Suprapubic skin (tissue), 4 donors: ENCODE results near the gene PIP5K1B. TPM values are rescaled to one million over a fixed set of nuclear protein-coding genes. Genes with fewer than 3 reads are reported as not detected.

ENCODE experiments used
- DNase-seq, 2 donors: peaks; one replicate each; pipeline ENCODE4 v3.0.0-alpha.2; 2019; ENCODE audit warnings: low spot score in 2 of 2
- H3K27ac ChIP-seq: fragments of 200-600 bp; sonication (generic); one replicate; pipeline ENCODE4 v1.5.1; 2019
- H3K27me3 ChIP-seq: fragments of 200-600 bp; sonication (generic); one replicate; pipeline ENCODE4 v1.5.1; 2019
- H3K36me3 ChIP-seq: fragments of 200-600 bp; sonication (generic); one replicate; pipeline ENCODE4 v1.5.1; 2019
- H3K4me1 ChIP-seq: fragments of 200-600 bp; sonication (generic); one replicate; pipeline ENCODE4 v1.5.1; 2019
- H3K4me3 ChIP-seq: fragments of 200-600 bp; sonication (generic); one replicate; pipeline ENCODE4 v1.5.1; 2019; ENCODE audit warnings: mild to moderate bottlenecking
- H3K9me3 ChIP-seq: fragments of 200-600 bp; sonication (generic); one replicate; pipeline ENCODE4 v1.5.1; 2019
- CTCF ChIP-seq, 2 donors: fragments of 200-600 bp in 1 of 2; fragments of 450-650 bp in 1 of 2; sonication (generic) in 1 of 2; IDR thresholded peaks; one replicate each; pipeline ENCODE4 v1.5.1; 2016 to 2019; ENCODE audit warnings: antibody characterized with exemption in 2 of 2, mild to moderate bottlenecking in 1 of 2, moderate library complexity in 1 of 2
- EP300 ChIP-seq: sonication (generic); formaldehyde crosslinking; IDR thresholded peaks from one replicate; pipeline ENCODE4 v1.6.1; 2017; ENCODE audit warnings: antibody characterized with exemption
- POLR2A ChIP-seq, 2 donors: fragments of 450-650 bp; IDR thresholded peaks; one replicate each; pipeline ENCODE4 v1.6.1; 2017; ENCODE audit warnings: antibody characterized with exemption in 2 of 2, mild to moderate bottlenecking in 2 of 2, moderate library complexity in 2 of 2
- POLR2AphosphoS5 ChIP-seq, 3 donors: sonication (generic); formaldehyde crosslinking; IDR thresholded peaks; one replicate each; pipeline ENCODE4 v1.6.1; 2017; ENCODE audit warnings: antibody characterized with exemption in 3 of 3
- WGBS: methylation state at CpG from one replicate; pipeline ENCODE4 v1.1.5; 2018; 5-methylcytosine and 5-hydroxymethylcytosine counted together
- total RNA-seq, 4 donors: library from RNA; depleted of rRNA; stranded (reverse); fragments of >200 nt; gene quantifications; one replicate each; pipeline ENCODE4 v1.1.0, GENCODE V29; 2016

The PIP5K1B gene
- total RNA-seq, 4 donors from 2014 or later: 1.7 to 7.8 (median 3.4) TPM

GRCh38 chr9:68738358-68738757 lies 33.3 kb downstream of the PIP5K1B start:
- H3K27ac ChIP-seq: no peak overlapping the region
- H3K36me3 ChIP-seq: no peaks in the 10 kb centered on the region
- H3K9me3 ChIP-seq: no peaks in the 10 kb centered on the region
- H3K4me1 ChIP-seq: no peaks in the 10 kb centered on the region
- H3K27me3 ChIP-seq: no peaks in the 10 kb centered on the region
- 88% methylated on average over 3 of the region's 3 CpGs for WGBS
- H3K4me3 ChIP-seq: no peak overlapping the region
- TF ChIP-seq POLR2AphosphoS5 (IDR thresholded peaks at IDR 0.05) (no peak), POLR2A (IDR thresholded peaks at IDR 0.05) (no peak), EP300 (no peak), CTCF (IDR thresholded peaks at IDR 0.05) (no peak)
- DNase-seq: no peak

DNA sequence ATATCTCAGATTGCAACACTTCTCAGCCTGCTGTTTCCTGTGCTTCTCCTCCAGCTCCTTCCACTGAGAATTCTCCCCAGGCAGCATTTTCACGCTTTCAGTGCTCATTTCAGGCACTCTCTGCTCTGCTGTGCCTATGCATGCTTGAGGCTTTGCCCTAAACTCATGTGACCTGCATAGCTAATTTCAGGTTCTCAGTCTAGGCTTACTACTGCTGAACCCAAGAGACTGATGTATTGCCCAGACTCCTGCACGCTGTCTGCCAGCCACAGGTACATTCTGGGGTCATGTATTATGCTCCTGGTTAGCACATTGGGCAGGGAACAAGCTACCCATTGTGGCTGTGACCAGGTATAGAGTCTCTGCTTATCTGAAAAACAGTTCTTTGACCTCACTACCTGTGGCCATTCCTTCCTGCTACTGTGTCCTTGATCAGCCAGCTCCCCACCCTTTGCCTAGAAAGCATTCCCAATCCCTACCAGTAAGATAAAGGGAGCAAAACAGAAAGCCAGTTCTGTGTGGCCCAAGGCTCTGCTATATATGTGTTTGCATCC lies 34.7 kb downstream of the PIP5K1B start:
- Histone ChIP-seq H3K36me3 (no peaks in the 10 kb centered on the region), H3K27me3 (no peaks in the 10 kb centered on the region), H3K4me1 (no peaks in the 10 kb centered on the region), H3K4me3 (no peak overlapping the region), H3K27ac (no peak overlapping the region), H3K9me3 (no peaks in the 10 kb centered on the region)
- TF ChIP-seq EP300 (no peak), POLR2AphosphoS5 (IDR thresholded peaks at IDR 0.05) (no peak), CTCF (IDR thresholded peaks at IDR 0.05) (no peak), POLR2A (IDR thresholded peaks at IDR 0.05) (no peak)
- DNase-seq: no peak
- WGBS: 52% methylated on average over 2 of the region's 2 CpGs

- WGBS: 51% methylated on average over 4 of the region's 4 CpGs
- Histone ChIP-seq H3K9me3 (no peaks in the 10 kb centered on the region), H3K27me3 (no peaks in the 10 kb centered on the region), H3K4me3 (no peak overlapping the region), H3K27ac (no peak overlapping the region), H3K4me1 (no peaks in the 10 kb centered on the region), H3K36me3 (no peaks in the 10 kb centered on the region)
- TF ChIP-seq POLR2A (IDR thresholded peaks at IDR 0.05) (no peak), EP300 (no peak), POLR2AphosphoS5 (IDR thresholded peaks at IDR 0.05) (no peak), CTCF (IDR thresholded peaks at IDR 0.05) (no peak)
- DNase-seq: no peak
Measured at GRCh38 chr9:68740561-68740960, 35.5 kb downstream of the PIP5K1B start.

DNA sequence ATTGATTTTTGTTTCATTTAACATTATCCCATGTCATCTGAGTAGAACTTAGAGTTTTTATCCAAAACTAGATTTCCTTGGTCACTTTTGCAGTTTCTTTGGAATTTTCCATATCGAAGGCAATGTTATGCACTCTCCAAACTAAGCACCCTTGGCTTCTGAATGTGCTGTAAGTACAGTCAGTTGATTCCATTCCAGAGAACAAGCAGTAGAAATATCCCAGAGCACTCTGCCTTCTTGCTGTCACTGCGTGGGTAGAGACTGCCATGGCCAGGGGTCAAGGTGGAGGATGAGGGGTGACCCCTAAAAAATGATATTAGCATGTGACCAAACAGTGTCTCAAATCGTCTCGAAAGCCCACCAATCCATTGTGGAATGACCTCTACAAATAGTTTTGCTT lies 36.2 kb downstream of the PIP5K1B start:
- TF ChIP-seq POLR2AphosphoS5 (IDR thresholded peaks at IDR 0.05) (no peak), EP300 (no peak), CTCF (IDR thresholded peaks at IDR 0.05) (no peak), POLR2A (IDR thresholded peaks at IDR 0.05) (no peak)
- H3K27me3 ChIP-seq: no peaks in the 10 kb centered on the region
- H3K36me3 ChIP-seq: no peaks in the 10 kb centered on the region
- no peaks in the 10 kb centered on the region for H3K4me1 ChIP-seq
- H3K9me3 ChIP-seq: no peaks in the 10 kb centered on the region
- H3K4me3 ChIP-seq: no peak overlapping the region
- no peak for DNase-seq
- WGBS: 90% methylated on average over 4 of the region's 4 CpGs
- no peak overlapping the region for H3K27ac ChIP-seq

DNA sequence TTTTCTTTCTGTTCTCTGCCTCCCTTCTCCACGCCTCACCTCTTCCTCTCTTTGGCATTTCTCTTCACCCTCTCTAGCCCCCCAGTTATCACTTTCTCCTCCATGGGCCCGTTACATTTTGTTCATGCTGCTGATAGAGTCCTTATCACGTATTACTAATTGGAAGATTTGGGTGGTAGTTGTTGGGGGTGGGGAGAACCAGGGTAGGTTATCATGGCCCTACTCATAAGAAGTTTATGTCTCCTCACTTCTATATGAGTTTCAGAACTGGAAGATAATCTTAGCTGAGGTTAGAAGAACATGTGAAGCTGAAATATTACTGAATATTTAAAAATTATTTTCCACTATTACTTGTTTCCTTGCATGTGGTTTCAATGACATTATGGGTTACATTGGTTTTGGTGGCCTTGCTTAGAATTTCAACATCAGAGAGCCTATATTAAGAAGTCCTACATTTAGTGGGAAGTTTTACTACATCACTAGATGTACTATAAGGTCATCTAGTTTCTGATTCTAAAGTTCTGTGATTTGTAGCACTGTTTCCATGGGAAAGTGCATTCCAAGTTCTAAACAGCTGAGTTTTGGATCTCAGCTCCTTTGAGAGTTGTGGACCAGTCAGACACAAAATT lies 36.8 kb downstream of the PIP5K1B start:
- no peak overlapping the region for H3K4me3 ChIP-seq
- H3K4me1 ChIP-seq: no peaks in the 10 kb centered on the region
- no peaks in the 10 kb centered on the region for H3K9me3 ChIP-seq
- no peaks in the 10 kb centered on the region for H3K27me3 ChIP-seq
- 85% methylated on average over 3 of the region's 3 CpGs for WGBS
- no peaks in the 10 kb centered on the region for H3K36me3 ChIP-seq
- no peak for TF ChIP-seq POLR2A (IDR thresholded peaks at IDR 0.05)
- no peak overlapping the region for H3K27ac ChIP-seq
- no peak for DNase-seq
